NCI-H446 treated with DMSO at 0.1 percent for 48 hours (cell line): Measurements from ENCODE around the gene SLC18B1.

ENCODE experiments used
- DNase-seq: peaks from one replicate; lab custom pipeline; 2025; lab: John Stamatoyannopoulos, UW

SLC18B1 gene

GRCh38 chr6:132797951-132798868 is at the start of gene SLC18B1:
Gene SLC18B1 (minus strand): TSS chr6:132798637. CDS start chr6:132798456, 181 bp downstream.
- DNase-seq = no peak

GRCh38 chr6:132843316-132844035 is 45.0 kb upstream of the SLC18B1 start:
- DNase-seq = no peak

DNA sequence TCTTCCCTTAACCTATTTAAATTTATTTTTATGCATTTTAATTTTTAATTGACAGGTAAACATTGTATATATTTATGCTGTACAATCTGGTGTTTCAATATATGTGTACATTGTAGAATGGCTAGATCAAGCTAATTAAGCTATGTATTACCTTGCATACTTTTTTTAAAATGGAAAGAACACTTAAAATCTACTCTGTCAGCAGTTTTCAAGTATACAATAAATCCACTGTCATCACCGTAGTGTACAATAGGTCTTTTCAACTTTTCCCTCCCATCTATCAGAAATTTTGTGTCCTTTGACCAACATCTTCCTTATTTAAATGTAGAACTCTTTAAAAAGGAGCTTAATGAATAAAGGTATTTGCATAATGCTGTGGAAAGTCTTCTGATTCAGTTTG is 43.5 kb upstream of the SLC18B1 start:
- no peak for DNase-seq

- DNase-seq = no peak
Measured at GRCh38 chr6:132832891-132833290, 34.5 kb upstream of the SLC18B1 start.

- DNase-seq = no peak
Measured at GRCh38 chr6:132830334-132830751, 31.9 kb upstream of the SLC18B1 start.

DNA sequence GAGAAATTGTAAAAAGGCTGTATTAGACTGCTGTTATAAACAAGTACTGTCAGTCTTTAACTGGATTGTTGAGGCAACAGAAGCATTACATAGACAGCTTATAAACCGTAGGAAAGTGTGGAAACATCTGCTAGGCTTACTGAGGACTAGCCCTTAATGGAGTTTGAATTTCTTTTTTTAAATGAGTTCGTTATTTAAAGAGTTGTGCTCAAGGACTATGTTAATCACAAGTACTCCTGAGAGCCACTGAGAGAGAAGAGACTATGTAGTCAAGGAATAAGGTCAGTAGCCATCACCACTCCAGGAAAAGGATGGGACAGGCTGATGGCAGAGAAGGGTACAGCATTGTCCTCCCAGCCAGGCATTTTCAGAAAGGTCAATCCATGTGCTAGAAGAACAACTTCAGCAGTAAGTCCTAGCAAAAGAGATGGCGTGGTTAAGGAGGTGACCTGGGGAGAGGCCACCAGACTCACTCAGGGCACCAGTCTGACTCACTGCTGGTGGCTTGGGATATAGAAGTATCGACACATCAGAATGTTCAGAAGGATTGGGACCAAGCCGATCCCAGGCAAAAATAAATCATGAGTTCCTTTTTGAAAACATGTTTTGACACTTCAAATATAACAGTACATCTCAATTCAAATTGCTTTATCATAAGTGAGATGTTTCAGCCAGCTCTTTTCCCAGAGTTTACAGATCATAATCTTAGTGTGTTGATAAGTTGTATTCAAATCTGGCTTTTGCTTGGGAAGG is 22.4 kb upstream of the SLC18B1 start:
- no peak for DNase-seq

GRCh38 chr6:132819405-132820161 is 21.1 kb upstream of the SLC18B1 start:
- no peak for DNase-seq

GRCh38 chr6:132818404-132819359 is 20.2 kb upstream of the SLC18B1 start:
- DNase-seq = no peak

- DNase-seq = no peak
Measured at GRCh38 chr6:132817554-132818403, 19.3 kb upstream of the SLC18B1 start.

DNA sequence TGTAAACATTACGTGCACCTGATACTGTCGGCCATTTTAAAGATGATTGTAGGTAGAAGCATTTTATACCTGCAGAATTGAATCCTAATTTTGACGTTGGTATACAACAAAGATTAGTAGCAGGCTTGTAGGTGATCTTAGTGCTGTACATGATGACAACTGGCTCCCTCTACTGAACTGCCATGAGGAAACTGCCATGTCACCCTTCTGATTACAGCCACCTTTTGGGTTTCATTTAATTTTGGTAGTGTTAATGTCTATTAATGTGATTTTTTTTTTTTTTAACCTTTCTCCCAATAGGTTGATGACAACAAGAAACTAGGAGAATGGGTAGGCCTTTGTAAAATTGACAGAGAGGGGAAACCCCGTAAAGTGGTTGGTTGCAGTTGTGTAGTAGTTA is 18.2 kb upstream of the SLC18B1 start:
- no peak for DNase-seq

GRCh38 chr6:132814716-132815570 is 16.5 kb upstream of the SLC18B1 start:
- DNase-seq = no peak

DNA sequence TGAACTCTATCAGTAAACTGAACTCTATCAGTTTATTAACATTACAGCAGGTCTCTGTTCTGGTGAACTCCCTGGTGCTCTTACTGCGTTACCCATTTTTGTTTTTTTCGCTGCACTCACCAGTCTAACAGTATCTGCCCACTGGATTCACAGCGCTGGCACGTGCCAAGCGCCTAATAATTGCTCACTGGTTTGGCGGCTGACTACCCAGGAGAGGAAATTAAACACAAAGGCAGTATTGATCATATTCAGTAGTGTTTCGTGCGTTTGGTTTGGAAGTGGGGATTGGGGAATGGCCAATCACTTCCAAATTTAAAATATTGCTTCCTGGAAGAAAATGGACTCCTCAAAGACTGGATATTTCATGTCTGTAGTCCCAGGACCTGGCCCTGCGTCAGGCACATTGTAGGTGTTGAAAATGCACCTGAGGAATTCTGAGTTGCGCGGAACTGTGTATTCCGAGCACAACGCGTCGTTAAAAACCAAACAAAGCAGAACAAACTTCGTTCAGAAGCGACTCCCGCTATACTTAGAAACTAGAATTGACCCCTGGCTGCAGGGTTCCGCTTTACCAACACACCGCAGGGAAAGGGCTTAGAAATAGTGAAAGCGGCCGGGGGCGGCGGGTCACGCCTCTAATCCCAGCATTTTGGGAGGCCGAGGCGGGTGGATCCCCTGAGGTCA is 14.9 kb upstream of the SLC18B1 start:
- no peak for DNase-seq

DNA sequence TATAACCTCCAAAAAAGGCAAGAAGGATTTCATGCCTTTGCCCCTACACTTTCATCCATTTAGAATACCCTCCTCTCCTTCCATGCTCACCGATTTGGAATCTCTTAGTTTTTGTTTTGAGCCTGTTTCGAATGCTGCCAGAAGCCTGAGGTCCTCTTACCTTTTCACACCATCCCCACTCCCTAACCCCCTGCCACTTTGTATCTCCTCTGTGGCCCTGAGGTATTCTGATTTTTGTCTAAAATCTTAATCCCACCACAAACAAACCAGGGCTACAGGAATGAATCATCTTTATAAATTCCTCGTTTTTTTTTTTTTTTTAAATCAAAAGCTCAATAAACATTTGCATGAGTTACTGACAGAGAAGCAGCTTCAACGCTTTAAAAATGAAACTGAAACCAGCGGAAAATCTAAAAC is 14.3 kb upstream of the SLC18B1 start:
- no peak for DNase-seq

GRCh38 chr6:132812255-132812732 is 13.9 kb upstream of the SLC18B1 start:
- no peak for DNase-seq

DNA sequence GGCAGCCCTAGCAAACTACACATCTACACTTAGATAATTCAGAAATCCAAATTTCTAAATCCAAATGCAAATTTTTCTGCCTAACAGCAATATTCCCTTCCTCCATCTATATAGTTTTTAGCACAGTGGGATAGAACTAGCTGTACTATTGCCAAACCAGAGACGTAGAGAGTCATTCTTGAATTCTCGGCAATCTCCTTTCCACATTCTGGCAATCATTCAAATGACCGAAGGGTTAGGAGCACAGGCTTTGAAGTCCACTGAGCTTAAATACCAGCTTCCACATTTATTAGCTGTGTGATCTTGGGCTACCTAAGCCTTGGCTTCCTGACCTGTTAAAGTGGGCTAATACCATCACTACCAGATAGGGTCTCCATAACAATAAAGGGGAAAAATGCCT is 12.8 kb upstream of the SLC18B1 start:
- DNase-seq = no peak

DNA sequence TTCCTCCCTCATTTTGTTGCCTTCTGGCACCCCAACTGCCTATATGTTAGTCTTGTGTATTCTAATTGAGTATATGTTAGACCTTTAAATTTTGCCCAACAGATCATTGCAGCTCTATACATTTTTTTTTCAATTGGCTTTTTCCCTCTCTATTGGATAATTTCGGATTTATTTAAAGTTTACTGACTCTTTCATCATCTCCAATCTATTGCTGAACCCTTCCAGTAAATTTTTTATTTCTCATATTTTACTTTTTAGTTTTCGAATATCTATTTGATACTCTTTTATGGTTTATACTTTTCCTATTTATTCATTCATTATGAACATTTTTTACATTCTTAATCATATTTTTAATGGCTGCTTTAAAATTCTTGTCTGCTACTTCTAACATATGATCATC is 7.1 kb upstream of the SLC18B1 start:
- no peak for DNase-seq

DNA sequence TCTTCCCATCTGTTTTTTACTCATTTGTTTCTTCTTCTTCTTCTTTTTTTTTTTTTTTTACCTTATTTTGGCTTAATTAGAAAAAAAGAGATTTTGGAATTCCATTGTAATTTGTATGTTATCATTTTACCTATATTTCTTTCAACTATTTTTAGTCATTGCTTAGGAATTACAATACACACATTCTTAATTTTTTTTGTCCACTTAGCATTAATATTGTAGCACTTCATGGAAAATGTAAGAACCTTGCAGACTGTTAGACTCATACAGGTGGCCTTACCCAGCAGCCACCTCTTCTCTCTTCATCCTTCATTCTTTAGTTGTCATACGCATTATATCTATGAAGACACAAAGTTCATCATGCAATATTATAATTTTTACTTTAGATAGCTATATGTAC is 5.8 kb upstream of the SLC18B1 start:
- no peak for DNase-seq

DNA sequence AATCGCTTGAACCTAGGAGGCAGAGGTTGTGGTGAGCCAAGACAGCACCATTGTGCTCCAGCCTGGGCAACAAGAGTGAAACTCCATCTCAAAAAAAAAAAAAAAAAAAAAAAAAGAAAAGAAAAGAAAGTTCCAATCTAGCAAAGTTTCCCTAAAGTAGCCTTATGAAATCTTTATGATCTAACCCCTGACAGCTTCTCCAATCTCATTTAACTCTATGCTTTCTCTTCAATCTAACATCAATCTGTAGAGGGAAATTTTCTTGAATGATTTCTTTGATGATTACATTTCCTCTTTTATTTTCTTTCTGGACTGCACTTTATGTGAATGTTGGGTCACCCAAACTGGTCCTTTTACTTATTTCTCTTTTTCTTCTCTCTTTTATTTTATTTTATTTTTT is 2.2 kb upstream of the SLC18B1 start:
- no peak for DNase-seq
